GM12875 (cell line): ENCODE data around the gene RBM4.

Source experiments
- H3K4me3 ChIP-seq: one replicate; pipeline ENCODE4 v1.5.1; 2011; ENCODE audit warnings: low read depth, low read length, control low read depth
- CTCF ChIP-seq: IDR thresholded peaks from 2 replicates; pipeline ENCODE4 v1.5.1; 2011; ENCODE audit warnings: low read depth, mild to moderate bottlenecking, control low read depth, inconsistent platforms, low read length, moderate library complexity, borderline replicate concordance; ENCODE audit not compliant: insufficient read depth

The RBM4 gene

DNA sequence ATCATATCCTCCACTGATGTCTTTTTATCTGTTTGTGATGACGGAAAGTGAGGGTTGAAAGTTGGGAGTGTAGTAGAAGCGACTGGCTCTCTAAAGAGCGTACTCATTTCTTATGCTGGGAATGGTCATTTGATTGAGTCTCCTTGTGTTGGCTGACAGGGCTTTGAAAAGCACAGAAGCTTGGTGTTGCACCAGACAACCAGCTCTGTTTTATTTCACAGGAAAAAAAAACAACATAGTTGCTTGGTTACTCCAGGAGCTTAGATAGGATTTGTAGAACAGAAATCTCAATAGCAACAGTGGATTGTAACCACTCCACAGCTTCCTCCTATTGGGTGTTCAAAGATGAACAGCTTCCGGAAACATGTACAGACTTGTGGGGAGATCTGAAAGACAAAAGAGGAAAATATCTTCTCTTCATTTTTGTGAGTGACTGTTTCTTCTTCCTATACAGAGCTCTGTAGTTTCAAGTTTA lies 19.4 kb upstream of the RBM4 start:
- no peak overlapping the region for H3K4me3 ChIP-seq
- TF ChIP-seq CTCF, result no peak

DNA sequence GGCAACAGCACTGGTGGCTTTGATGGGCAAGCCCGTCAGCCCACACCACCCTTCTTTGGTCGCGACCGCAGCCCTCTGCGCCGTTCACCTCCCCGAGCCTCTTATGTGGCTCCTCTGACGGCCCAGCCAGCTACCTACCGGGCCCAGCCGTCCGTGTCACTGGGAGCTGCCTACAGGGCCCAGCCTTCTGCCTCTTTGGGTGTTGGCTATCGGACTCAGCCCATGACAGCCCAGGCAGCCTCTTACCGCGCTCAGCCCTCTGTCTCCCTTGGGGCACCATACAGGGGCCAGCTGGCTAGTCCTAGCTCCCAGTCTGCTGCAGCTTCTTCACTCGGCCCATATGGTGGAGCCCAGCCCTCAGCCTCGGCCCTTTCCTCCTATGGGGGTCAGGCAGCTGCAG lies 14.1 kb upstream of the RBM4 start:
- H3K4me3 ChIP-seq, result no peak overlapping the region
- no peak for TF ChIP-seq CTCF

DNA sequence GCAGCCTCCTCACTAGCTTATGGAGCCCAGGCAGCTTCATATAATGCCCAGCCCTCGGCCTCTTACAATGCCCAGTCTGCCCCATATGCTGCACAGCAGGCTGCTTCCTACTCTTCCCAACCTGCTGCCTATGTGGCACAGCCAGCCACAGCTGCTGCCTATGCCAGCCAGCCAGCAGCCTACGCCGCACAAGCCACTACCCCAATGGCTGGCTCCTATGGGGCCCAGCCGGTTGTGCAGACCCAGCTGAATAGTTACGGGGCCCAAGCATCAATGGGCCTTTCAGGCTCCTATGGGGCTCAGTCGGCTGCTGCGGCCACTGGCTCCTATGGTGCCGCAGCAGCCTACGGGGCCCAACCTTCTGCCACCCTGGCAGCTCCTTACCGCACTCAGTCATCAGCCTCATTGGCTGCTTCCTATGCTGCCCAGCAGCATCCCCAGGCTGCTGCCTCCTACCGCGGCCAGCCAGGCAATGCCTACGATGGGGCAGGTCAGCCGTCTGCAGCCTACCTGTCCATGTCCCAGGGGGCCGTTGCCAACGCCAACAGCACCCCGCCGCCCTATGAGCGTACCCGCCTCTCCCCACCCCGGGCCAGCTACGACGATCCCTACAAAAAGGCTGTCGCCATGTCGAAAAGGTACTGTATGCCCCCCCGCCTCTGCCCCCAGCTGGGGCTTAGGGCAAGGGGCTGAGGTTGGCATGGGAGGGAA lies 13.3 kb upstream of the RBM4 start:
- no peak for TF ChIP-seq CTCF

GRCh38 chr11:66625752-66626149 lies 12.8 kb upstream of the RBM4 start:
- no peak for TF ChIP-seq CTCF

More for the DNA sequence above, 13.3 kb upstream of the RBM4 start:
- no peak overlapping the region for H3K4me3 ChIP-seq

GRCh38 chr11:66626382-66626781 lies 12.1 kb upstream of the RBM4 start:
- no peak overlapping the region for H3K4me3 ChIP-seq
- TF ChIP-seq CTCF, result no peak

More at GRCh38 chr11:66625752-66626149, 12.8 kb upstream of the RBM4 start:
- H3K4me3 ChIP-seq, result no peak overlapping the region

- no peak overlapping the region for H3K4me3 ChIP-seq
- no peak for TF ChIP-seq CTCF
Measured at GRCh38 chr11:66626926-66627325, 11.6 kb upstream of the RBM4 start.

DNA sequence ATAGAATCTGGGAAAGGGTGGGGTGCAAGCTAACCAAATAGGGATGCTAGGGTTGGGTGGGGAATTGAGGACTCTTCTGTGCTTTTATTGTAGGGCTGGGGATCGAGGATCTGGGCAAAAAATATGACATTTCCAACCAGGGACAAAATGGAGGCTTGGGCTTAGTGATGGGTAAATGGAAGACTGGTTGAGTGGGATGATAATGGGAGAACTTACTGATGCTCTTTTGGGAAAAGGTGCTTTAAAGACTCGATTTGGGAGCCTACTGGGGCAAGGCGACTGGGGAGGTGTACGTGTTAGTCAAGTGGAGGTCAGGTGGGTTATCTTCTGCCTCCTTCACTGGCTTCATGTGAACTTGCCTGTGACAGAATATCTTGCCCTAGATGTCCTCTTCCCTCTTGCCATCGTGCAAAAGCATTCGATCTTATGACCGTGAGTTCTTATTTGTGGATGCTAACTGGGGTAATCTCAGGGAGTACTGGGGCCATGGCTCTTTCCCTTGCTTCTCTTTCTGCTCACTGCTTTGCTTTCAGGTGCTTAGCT lies 10.4 kb upstream of the RBM4 start:
- no peak for TF ChIP-seq CTCF
- no peak overlapping the region for H3K4me3 ChIP-seq
